GM21619 (cell line): Measurements from ENCODE around the gene ACSM3.
A peak's percentile ranks its signal among the peaks of the same experiment; 100 is the strongest.
"Not testable (repeated sequence)": the region's sequence is repeated elsewhere in the genome, so short reads cannot be mapped to it uniquely, and the experiment has no call there.

Experiments
- ATAC-seq: cut with Tn5 transposase; IDR thresholded peaks from one replicate; pipeline ENCODE4 v1.9.1; 2021; ENCODE audit not compliant: unreplicated experiment

The ACSM3 gene, protein sequence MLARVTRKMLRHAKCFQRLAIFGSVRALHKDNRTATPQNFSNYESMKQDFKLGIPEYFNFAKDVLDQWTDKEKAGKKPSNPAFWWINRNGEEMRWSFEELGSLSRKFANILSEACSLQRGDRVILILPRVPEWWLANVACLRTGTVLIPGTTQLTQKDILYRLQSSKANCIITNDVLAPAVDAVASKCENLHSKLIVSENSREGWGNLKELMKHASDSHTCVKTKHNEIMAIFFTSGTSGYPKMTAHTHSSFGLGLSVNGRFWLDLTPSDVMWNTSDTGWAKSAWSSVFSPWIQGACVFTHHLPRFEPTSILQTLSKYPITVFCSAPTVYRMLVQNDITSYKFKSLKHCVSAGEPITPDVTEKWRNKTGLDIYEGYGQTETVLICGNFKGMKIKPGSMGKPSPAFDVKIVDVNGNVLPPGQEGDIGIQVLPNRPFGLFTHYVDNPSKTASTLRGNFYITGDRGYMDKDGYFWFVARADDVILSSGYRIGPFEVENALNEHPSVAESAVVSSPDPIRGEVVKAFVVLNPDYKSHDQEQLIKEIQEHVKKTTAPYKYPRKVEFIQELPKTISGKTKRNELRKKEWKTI

GRCh38 chr16:20763461-20764232 lies at the start of gene ACSM3:
TSS of gene ACSM3 (plus strand) at chr16:20764014. CDS start at chr16:20770035, 6,021 bp downstream.
- ATAC-seq: peak; percentile 97

- ATAC-seq: not testable (repeated sequence)
Measured at GRCh38 chr16:20717718-20718117, 46.1 kb upstream of the ACSM3 start.

GRCh38 chr16:20720251-20720650 lies 43.6 kb upstream of the ACSM3 start:
- ATAC-seq: no peak

DNA sequence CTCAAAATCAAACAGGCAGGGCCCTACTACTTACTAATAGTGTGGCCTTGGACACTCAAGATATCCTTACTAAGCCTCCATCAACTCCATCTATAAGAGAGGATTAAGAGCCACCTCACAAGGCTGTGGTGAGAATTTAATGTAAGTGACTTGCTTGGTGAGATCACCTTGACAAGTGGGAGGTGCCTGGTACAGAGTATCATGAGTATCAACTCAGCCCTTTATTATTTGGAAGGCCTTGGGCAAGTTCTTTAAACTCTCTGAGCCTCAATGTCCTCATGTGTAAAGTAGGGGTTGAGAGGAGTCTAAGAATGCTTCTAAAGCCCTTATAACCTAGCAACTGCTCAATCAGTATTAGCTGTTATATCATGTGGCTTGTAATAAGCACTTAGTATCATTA lies 37.2 kb upstream of the ACSM3 start:
- ATAC-seq: no peak

DNA sequence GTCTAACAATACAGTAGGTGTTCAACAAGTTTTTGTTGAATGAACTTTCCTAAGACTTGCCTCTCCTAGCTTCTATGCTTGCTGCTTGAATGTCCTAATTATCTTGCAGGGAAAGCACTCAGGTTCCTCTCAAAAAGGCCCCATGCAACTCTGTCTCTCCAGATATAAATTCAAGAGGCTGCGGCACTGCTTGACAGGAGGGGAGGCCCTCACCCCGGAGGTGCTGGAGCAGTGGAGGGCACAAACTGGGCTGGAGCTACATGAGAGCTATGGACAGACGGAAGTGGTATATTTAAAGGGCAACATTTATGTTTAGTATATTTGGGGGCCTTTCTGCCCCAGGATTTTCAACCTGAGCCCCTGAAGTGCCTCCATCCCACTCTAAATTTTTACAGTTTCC lies 36.6 kb upstream of the ACSM3 start:
- ATAC-seq: no peak

DNA sequence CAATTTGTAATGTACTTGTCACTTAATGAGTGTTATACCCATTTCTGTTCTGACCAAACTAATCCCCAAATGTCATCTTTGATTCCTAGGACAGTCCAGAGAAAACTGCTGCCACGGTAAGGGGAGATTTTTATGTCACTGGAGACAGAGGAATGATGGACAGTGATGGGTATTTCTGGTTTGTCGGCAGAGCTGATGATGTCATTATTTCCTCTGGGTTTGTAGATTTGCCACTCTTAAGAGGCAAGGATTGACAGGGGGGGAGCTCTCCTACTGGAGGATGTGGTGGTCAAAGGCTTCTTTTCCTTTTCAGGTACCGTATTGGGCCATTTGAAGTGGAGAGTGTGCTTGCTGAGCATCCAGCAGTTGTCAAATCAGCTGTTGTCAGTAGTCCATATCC lies 34.7 kb upstream of the ACSM3 start:
- no peak for ATAC-seq

- no peak for ATAC-seq
Measured at GRCh38 chr16:20734056-20734455, 29.8 kb upstream of the ACSM3 start.

- ATAC-seq: no peak
Measured at GRCh38 chr16:20734782-20735181, 29.0 kb upstream of the ACSM3 start.

DNA sequence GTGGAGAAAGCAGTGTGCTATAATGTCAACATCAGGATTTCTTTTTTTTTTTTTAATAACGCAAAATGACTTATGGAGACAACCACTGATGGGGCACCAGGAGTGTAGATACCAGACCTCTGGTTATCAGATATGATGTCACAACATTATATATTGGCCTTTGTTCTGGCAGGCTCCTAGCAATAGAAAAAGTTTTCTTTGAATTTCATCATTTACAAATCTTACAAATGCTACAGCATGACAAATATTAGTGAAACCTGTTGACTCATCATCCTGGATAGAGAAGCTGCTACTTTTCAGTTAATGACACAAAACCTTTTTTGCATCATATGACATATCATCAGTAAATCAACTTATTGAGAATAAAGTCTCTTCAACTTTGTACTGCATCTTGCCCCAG lies 28.3 kb upstream of the ACSM3 start:
- ATAC-seq: no peak

DNA sequence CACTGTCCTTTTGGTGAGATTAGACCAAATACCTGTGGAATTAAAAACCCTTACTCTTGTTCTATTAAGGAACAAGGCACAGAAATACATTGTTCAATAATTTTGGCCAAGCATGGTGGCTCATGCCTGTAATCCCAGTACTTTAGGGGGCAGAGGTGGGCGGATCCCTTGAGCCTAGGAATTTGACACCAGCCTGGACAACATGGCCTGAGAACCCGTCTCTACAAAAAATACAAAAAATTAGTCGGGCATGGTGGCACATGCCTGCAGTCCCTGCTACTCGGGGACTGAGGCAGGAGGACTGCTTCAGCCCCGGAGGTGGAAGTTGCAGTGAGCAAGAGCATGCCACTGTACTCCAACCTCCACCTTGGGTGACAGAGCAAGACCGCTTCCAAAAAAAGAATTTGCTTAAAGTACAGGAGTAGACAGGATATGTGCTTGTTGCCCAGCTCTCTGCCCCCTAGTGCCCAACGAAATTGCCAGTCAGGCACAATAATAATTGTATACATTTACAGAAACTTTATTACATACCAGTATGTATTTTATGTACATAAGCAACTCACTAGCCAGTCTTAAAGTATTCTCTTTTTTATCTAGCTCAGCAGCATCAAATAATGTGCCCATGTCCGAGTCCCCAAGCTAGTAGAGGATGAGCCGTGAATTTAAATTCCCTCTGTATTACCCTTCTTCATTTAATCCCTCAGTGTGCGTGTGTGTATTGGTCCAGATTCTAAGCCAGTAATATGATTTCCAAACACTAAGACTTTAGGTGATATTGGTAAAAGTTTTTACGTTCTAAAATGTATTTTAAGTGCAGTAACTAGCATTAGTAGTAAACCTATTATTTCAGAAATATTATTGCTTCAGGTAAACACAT lies 23.6 kb upstream of the ACSM3 start:
- ATAC-seq: no peak

- ATAC-seq: peak; percentile 79
Measured at GRCh38 chr16:20740901-20741521, 22.8 kb upstream of the ACSM3 start.

- ATAC-seq: peak; percentile 86
Measured at GRCh38 chr16:20741554-20742285, 22.1 kb upstream of the ACSM3 start, which contains the start of gene THUMPD1. TSS of gene THUMPD1 (minus strand) at chr16:20741818. CDS start at chr16:20741739, 79 bp downstream.

- no peak for ATAC-seq
Measured at GRCh38 chr16:20743591-20743990, 20.2 kb upstream of the ACSM3 start.

GRCh38 chr16:20744922-20745440 lies 18.8 kb upstream of the ACSM3 start:
- ATAC-seq: no peak

DNA sequence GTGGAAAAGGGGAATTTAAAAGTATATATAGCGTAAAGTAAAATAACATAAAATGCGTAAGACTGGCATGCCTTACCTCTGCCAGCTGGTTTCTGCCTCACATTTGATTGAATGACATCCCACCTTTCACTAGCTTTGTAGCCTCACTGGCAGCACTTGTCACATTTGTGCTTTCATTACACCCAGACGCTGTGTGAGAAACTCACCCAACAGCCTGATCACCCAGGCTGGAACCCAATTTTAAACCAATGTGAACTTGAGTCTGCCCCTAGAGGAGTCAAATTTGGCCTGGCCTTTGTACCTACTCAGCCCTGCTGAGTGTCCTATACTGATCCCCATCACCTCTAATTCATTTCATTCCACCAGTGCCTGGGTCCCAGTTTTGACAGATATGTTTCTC lies 17.4 kb upstream of the ACSM3 start:
- ATAC-seq: no peak

GRCh38 chr16:20747030-20747816 lies 16.6 kb upstream of the ACSM3 start:
- ATAC-seq: peak; percentile 50

DNA sequence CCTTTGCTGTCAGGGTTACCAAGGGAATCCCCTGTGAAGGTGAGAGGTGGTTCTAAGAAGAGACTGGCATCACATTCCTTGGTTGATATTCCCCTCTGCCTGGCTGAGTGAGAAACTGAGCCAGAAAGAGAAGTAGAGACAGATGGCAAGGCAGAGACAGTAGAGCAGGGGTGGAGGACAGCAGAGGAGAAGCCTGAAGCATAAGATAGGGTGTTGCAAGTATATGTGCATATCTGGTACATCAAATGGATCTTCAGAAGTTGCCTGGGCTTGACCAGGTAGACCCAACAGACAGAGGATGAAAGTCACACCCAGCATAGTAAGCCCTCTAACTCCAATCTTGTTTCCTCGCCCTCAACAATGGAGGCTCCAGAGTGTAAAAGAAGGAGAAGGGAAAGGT lies 14.3 kb upstream of the ACSM3 start:
- no peak for ATAC-seq

DNA sequence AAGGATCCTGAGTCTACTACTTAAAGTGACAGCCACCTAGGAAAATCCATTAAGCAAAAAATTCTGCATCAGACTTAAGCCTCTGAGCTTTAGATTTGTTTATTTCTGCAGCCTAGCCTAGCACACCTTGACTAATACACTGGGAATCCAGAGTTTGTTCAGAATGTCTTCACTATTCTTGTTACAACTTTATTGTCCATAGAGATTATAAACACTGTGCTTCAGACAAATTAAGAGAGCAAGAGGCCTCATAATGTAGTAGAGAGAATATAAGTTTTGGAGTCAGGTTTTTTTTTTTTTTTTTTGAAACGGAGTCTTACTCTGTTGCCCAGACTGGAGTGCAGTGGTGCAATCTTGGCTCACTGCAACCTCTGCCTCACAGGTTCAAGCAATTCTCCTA lies 13.3 kb upstream of the ACSM3 start:
- ATAC-seq: no peak

- ATAC-seq: no peak
Measured at GRCh38 chr16:20753727-20754126, 10.1 kb upstream of the ACSM3 start.
